ENCODE data around the gene AGBL1. TPM values are rescaled to one million over a fixed set of nuclear protein-coding genes. Genes with fewer than 3 reads are reported as not detected.

AGBL1 gene
- total RNA-seq, 1 donor from 2014 or later, result 0.07 TPM

DNA sequence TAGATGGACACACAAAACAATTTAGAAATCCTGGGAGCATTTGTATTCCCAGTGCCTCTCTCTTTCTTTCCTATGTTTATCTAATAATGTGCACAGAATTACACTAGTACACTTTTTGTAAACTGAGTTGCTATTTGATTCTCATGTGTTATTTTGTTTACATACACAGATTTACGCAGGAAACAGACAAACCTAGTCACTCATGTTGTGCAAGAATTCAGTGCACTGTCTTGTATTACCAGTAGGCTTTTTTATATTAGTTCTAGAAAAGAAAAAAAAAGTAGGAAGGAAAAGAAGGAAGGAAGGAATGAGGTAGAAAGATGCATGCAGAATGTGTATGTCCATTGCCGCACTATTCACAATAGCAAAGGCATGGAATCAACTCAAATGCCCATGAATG is 257.4 kb downstream of the AGBL1 start:
- H3K36me3 Mint-ChIP-seq, result no peaks in the 10 kb centered on the region
- TF ChIP-seq, protein P1, sequence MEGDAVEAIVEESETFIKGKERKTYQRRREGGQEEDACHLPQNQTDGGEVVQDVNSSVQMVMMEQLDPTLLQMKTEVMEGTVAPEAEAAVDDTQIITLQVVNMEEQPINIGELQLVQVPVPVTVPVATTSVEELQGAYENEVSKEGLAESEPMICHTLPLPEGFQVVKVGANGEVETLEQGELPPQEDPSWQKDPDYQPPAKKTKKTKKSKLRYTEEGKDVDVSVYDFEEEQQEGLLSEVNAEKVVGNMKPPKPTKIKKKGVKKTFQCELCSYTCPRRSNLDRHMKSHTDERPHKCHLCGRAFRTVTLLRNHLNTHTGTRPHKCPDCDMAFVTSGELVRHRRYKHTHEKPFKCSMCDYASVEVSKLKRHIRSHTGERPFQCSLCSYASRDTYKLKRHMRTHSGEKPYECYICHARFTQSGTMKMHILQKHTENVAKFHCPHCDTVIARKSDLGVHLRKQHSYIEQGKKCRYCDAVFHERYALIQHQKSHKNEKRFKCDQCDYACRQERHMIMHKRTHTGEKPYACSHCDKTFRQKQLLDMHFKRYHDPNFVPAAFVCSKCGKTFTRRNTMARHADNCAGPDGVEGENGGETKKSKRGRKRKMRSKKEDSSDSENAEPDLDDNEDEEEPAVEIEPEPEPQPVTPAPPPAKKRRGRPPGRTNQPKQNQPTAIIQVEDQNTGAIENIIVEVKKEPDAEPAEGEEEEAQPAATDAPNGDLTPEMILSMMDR (conservative IDR thresholded peaks at IDR 0.05), result no peak
- H3K27me3 Mint-ChIP-seq, result peaks cover 9% of the 10 kb centered on the region
- no peak overlapping the region for H3K27ac Mint-ChIP-seq
- no peak overlapping the region for H3K4me3 Mint-ChIP-seq
- H3K9me3 Mint-ChIP-seq, result no peaks in the 10 kb centered on the region
- H3K4me1 Mint-ChIP-seq (ENCODE audit: unreplicated experiment), result no peaks in the 10 kb centered on the region
- no peak for DNase-seq (ENCODE audit: extremely low spot score, unreplicated experiment)

DNA sequence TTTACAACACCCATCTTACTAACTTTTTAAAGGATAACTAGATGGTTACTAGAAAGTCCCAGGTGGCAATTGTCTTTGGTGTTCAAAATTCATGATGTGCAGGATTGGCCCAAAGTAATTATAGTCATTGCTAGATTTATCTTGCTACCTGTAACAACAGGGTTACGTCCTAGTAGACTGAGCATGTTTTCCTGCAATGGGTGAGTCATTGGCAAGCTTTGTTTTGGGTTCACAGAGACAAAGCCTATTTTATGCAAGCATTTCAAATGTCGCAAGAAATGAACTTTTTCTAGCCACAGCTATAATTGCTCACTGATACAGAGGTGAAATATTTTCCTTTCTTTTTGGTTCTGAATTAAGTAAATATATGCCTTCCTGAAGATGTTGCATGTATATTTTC is 267.6 kb downstream of the AGBL1 start:
- Mint-ChIP-seq H3K9me3 (no peaks in the 10 kb centered on the region), H3K4me3 (no peak overlapping the region), H3K27ac (no peak overlapping the region), H3K4me1 (ENCODE audit: unreplicated experiment) (no peaks in the 10 kb centered on the region), H3K27me3 (peaks cover 7% of the 10 kb centered on the region), H3K36me3 (no peaks in the 10 kb centered on the region)
- TF ChIP-seq, protein P1 (conservative IDR thresholded peaks at IDR 0.05), result no peak
- DNase-seq (ENCODE audit: extremely low spot score, unreplicated experiment), result no peak

- DNase-seq (ENCODE audit: extremely low spot score, unreplicated experiment), result no peak
- Mint-ChIP-seq H3K27ac (no peak overlapping the region), H3K36me3 (no peaks in the 10 kb centered on the region), H3K9me3 (no peaks in the 10 kb centered on the region), H3K27me3 (peaks cover 3% of the 10 kb centered on the region), H3K4me1 (ENCODE audit: unreplicated experiment) (no peaks in the 10 kb centered on the region), H3K4me3 (no peak overlapping the region)
- TF ChIP-seq, protein P1 (conservative IDR thresholded peaks at IDR 0.05), result no peak
Measured at GRCh38 chr15:86349565-86349964, 269.9 kb downstream of the AGBL1 start.

DNA sequence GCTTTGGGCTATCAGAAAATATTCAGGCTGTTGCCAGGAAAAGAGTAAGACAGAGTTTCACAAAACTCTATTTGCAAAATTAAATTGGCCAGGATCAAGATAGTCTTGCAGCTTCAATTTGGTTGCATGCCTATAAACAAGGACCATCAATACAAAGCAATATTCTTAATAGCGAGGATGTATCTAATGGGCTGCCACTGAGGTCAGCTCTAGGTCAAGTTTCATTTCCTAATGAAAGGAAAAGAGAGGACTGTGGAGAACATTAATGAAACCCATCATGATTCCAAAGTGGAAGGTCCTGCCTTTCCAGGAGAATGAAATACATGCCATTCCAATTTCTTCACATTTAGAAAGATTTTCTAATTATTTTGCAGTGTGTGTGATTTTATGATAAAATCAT is 273.5 kb downstream of the AGBL1 start:
- TF ChIP-seq, protein P1 (conservative IDR thresholded peaks at IDR 0.05), result no peak
- Mint-ChIP-seq H3K36me3 (no peaks in the 10 kb centered on the region), H3K27ac (no peak overlapping the region), H3K9me3 (no peaks in the 10 kb centered on the region), H3K4me1 (ENCODE audit: unreplicated experiment) (no peaks in the 10 kb centered on the region), H3K27me3 (peaks cover 9% of the 10 kb centered on the region), H3K4me3 (no peak overlapping the region)
- DNase-seq (ENCODE audit: extremely low spot score, unreplicated experiment), result no peak

GRCh38 chr15:86355361-86355760 is 275.7 kb downstream of the AGBL1 start:
- DNase-seq (ENCODE audit: extremely low spot score, unreplicated experiment), result no peak
- Mint-ChIP-seq H3K27me3 (peaks cover 5% of the 10 kb centered on the region), H3K4me1 (ENCODE audit: unreplicated experiment) (no peaks in the 10 kb centered on the region), H3K36me3 (no peaks in the 10 kb centered on the region), H3K4me3 (no peak overlapping the region), H3K9me3 (no peaks in the 10 kb centered on the region), H3K27ac (no peak overlapping the region)
- TF ChIP-seq, protein P1 (conservative IDR thresholded peaks at IDR 0.05), result no peak

DNA sequence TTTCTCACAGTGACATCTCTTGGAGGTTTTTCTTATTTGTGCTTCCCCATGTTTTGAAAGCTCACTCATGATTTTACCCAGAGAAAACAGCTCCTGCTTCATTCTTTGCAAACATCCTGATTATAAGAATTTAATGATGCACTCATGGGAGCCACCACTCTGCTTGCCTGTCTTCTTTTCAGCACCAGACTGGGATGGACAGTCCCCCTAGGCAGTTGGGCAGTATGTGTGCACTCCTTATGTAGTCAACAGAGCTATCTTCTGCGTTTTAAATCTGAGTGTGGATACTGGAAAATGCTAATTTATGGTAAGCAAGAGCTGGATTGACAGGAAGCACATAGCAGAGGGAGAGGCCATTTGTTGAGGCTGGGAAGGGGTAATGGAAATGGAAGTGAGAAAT is 276.1 kb downstream of the AGBL1 start:
- H3K4me1 Mint-ChIP-seq (ENCODE audit: unreplicated experiment), result no peaks in the 10 kb centered on the region
- H3K27ac Mint-ChIP-seq, result no peak overlapping the region
- H3K27me3 Mint-ChIP-seq, result peaks cover 5% of the 10 kb centered on the region
- no peak for DNase-seq (ENCODE audit: extremely low spot score, unreplicated experiment)
- H3K4me3 Mint-ChIP-seq, result no peak overlapping the region
- no peaks in the 10 kb centered on the region for H3K9me3 Mint-ChIP-seq
- no peaks in the 10 kb centered on the region for H3K36me3 Mint-ChIP-seq
- TF ChIP-seq, protein P1 (conservative IDR thresholded peaks at IDR 0.05), result no peak

Measured in type B pancreatic cell (in vitro differentiated cells).